Neural cell (in vitro differentiated cells): ENCODE data around the gene IHH. TPM values are rescaled to one million over a fixed set of nuclear protein-coding genes. Genes with fewer than 3 reads are reported as not detected.

Experiments used
- H2AFZ ChIP-seq: fragments of 200-600, 300-800 bp; sonication (generic), shearing (Covaris generic); 2 replicates; pipeline ENCODE4 v1.6.0; 2014; ENCODE audit warnings: low read depth, mild to moderate bottlenecking, antibody characterized with exemption, low read length, moderate library complexity
- H3F3A ChIP-seq: fragments of 200-600 bp; shearing (Covaris generic); 2 replicates; pipeline ENCODE4 v1.6.1; 2016; ENCODE audit warnings: mild to moderate bottlenecking, moderate library complexity, mixed read lengths, antibody characterized with exemption, low read length; ENCODE audit not compliant: insufficient read depth, poor library complexity, severe bottlenecking
- H3K27ac ChIP-seq: fragments of 200-600, 300-800 bp; sonication (generic), shearing (Covaris generic); 2 replicates; pipeline ENCODE4 v1.5.1; 2014; ENCODE audit warnings: mild to moderate bottlenecking, low read length, moderate library complexity
- H3K27me3 ChIP-seq: fragments of 300-800, 200-600 bp; sonication (generic), shearing (Covaris generic); 2 replicates; pipeline ENCODE4 v1.6.0; 2014; ENCODE audit warnings: mild to moderate bottlenecking, low read depth, low read length, moderate library complexity; ENCODE audit not compliant: insufficient read depth
- H3K36me3 ChIP-seq: fragments of 300-800, 200-600 bp; sonication (generic), shearing (Covaris generic); 2 replicates; pipeline ENCODE4 v1.5.1; 2014; ENCODE audit warnings: mild to moderate bottlenecking, antibody characterized with exemption, low read length, moderate library complexity; ENCODE audit not compliant: insufficient read depth
- H3K4me2 ChIP-seq: fragments of 300-800, 200-600 bp; sonication (generic), shearing (Covaris generic); 2 replicates; pipeline ENCODE4 v1.6.0; 2014; ENCODE audit warnings: mild to moderate bottlenecking, low read length
- H3K4me3 ChIP-seq: fragments of 300-800, 200-600 bp; sonication (generic), shearing (Covaris generic); 2 replicates; pipeline ENCODE4 v1.5.1; 2014; ENCODE audit warnings: mild to moderate bottlenecking, low read length, moderate library complexity
- H3K79me2 ChIP-seq: fragments of 200-600 bp; shearing (Covaris generic); replicated peaks from 2 replicates; pipeline ENCODE4 v1.6.0; 2014; ENCODE audit warnings: mild to moderate bottlenecking, low read length, moderate library complexity; ENCODE audit not compliant: insufficient read depth
- H3K9ac ChIP-seq: fragments of 300-800, 200-600 bp; sonication (generic), shearing (Covaris generic); 2 replicates; pipeline ENCODE4 v1.6.1; 2016; ENCODE audit warnings: mild to moderate bottlenecking, low read length, mixed read lengths
- H3K9me2 ChIP-seq: fragments of 200-600 bp; shearing (Covaris generic); 2 replicates; pipeline ENCODE4 v1.6.1; 2016; ENCODE audit warnings: mild to moderate bottlenecking, low read length, mixed read lengths; ENCODE audit not compliant: insufficient read depth
- H3K9me3 ChIP-seq: fragments of 200-600, 300-800 bp; sonication (generic), shearing (Covaris generic); 2 replicates; pipeline ENCODE4 v1.6.1; 2016; ENCODE audit warnings: mild to moderate bottlenecking, mixed run types, low read length, moderate library complexity, mixed read lengths
- H4K20me1 ChIP-seq: fragments of 200-600 bp; shearing (Covaris generic); 2 replicates; pipeline ENCODE4 v1.6.1; 2016; ENCODE audit warnings: mild to moderate bottlenecking, mixed run types; ENCODE audit not compliant: insufficient read depth
- EP300 ChIP-seq: fragments of 450-650 bp; conservative IDR thresholded peaks from 2 replicates; pipeline ENCODE4 v1.6.1; 2014; ENCODE audit warnings: antibody characterized with exemption, mild to moderate bottlenecking, moderate library complexity; ENCODE audit not compliant: poor library complexity, severe bottlenecking
- EZH2 ChIP-seq: fragments of 200-600, 300-800 bp; shearing (Covaris generic), sonication (generic); IDR thresholded peaks from 2 replicates; pipeline ENCODE4 v1.6.1; 2014; ENCODE audit warnings: antibody characterized with exemption, low read length, borderline replicate concordance, mild to moderate bottlenecking; ENCODE audit not compliant: insufficient read depth, poor library complexity, severe bottlenecking
- MXI1 ChIP-seq: fragments of 450-650 bp; conservative IDR thresholded peaks from 2 replicates; pipeline ENCODE4 v1.6.1; 2014; ENCODE audit warnings: antibody characterized with exemption, mild to moderate bottlenecking; ENCODE audit not compliant: poor library complexity, severe bottlenecking
- RAD21 ChIP-seq: fragments of 450-650 bp; conservative IDR thresholded peaks from 2 replicates; pipeline ENCODE4 v1.6.1; 2014; ENCODE audit warnings: antibody characterized with exemption, mild to moderate bottlenecking, moderate library complexity
- polyA plus RNA-seq: library from polyadenylated mRNA; depleted of rRNA; stranded (reverse); fragments of >200 nt; gene quantifications from 2 replicates; pipeline ENCODE4 v1.2.3, GENCODE V29; 2014
- TF ChIP-seq, protein P1 (sequence below): IDR thresholded peaks from 2 replicates; pipeline ENCODE4 v1.6.1; 2012; ENCODE audit warnings: borderline replicate concordance
- TF ChIP-seq, protein P2 (sequence below): fragments of 450-650 bp; IDR thresholded peaks from 2 replicates; pipeline ENCODE4 v1.5.1; 2014; ENCODE audit warnings: antibody characterized with exemption, mild to moderate bottlenecking, moderate library complexity; ENCODE audit not compliant: poor library complexity, severe bottlenecking

Gene IHH
- polyA plus RNA-seq, 1 donor from 2014 or later: not detected

DNA sequence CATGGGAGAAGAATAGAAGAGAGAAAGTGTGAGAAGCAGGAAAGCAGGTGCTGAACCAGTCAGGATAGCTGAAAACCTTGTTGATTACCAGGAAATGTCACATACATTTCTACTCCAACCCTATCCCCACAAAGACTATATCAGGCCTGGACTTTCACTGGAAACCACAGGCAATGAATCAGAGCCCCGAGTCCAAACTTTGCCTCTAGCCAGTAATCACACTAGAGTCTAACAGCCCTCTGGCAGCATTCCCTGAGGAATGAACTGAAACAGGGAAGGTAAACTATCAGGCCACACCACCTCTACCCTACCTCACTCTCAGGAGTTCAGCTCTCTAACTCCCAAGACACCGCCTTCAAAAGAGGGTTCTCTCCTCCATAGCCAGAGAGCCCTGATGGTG is 18.7 kb upstream of the IHH start:
- Histone ChIP-seq H3K27ac (no peak overlapping the region), H3K36me3 (no peaks in the 10 kb centered on the region), H3K9me2 (no peaks in the 10 kb centered on the region), H3K79me2 (no peaks in the 10 kb centered on the region), H3K27me3 (no peaks in the 10 kb centered on the region), H3F3A (no peaks in the 10 kb centered on the region), H3K9me3 (no peaks in the 10 kb centered on the region), H4K20me1 (no peaks in the 10 kb centered on the region), H3K4me3 (no peak overlapping the region), H3K9ac (no peak overlapping the region), H3K4me2 (no peak overlapping the region), H2AFZ (no peak overlapping the region)
- TF ChIP-seq, protein P1, sequence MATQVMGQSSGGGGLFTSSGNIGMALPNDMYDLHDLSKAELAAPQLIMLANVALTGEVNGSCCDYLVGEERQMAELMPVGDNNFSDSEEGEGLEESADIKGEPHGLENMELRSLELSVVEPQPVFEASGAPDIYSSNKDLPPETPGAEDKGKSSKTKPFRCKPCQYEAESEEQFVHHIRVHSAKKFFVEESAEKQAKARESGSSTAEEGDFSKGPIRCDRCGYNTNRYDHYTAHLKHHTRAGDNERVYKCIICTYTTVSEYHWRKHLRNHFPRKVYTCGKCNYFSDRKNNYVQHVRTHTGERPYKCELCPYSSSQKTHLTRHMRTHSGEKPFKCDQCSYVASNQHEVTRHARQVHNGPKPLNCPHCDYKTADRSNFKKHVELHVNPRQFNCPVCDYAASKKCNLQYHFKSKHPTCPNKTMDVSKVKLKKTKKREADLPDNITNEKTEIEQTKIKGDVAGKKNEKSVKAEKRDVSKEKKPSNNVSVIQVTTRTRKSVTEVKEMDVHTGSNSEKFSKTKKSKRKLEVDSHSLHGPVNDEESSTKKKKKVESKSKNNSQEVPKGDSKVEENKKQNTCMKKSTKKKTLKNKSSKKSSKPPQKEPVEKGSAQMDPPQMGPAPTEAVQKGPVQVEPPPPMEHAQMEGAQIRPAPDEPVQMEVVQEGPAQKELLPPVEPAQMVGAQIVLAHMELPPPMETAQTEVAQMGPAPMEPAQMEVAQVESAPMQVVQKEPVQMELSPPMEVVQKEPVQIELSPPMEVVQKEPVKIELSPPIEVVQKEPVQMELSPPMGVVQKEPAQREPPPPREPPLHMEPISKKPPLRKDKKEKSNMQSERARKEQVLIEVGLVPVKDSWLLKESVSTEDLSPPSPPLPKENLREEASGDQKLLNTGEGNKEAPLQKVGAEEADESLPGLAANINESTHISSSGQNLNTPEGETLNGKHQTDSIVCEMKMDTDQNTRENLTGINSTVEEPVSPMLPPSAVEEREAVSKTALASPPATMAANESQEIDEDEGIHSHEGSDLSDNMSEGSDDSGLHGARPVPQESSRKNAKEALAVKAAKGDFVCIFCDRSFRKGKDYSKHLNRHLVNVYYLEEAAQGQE: no peak
- TF ChIP-seq, protein P2, sequence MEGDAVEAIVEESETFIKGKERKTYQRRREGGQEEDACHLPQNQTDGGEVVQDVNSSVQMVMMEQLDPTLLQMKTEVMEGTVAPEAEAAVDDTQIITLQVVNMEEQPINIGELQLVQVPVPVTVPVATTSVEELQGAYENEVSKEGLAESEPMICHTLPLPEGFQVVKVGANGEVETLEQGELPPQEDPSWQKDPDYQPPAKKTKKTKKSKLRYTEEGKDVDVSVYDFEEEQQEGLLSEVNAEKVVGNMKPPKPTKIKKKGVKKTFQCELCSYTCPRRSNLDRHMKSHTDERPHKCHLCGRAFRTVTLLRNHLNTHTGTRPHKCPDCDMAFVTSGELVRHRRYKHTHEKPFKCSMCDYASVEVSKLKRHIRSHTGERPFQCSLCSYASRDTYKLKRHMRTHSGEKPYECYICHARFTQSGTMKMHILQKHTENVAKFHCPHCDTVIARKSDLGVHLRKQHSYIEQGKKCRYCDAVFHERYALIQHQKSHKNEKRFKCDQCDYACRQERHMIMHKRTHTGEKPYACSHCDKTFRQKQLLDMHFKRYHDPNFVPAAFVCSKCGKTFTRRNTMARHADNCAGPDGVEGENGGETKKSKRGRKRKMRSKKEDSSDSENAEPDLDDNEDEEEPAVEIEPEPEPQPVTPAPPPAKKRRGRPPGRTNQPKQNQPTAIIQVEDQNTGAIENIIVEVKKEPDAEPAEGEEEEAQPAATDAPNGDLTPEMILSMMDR: no peak

DNA sequence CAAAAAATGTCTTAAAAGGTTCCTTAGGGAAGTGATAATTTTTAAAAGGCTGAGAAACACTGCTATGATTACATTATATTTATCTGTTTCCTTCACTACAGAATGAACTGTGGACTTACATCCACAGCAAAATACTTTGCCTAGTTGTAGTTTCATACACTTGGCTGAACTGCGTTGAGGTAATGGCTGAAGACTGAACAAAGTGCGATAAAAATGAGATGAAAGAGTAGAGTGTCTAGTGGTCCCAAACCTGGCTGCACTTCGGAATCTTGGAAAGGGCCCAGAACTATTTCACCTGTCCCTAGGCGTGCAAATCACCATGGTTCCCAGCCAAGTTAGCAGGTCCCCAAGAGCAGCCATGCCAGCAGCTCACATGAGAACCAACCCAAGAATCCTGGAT is 18.2 kb upstream of the IHH start:
- H3K9me3 ChIP-seq: no peaks in the 10 kb centered on the region
- H2AFZ ChIP-seq: no peak overlapping the region
- no peaks in the 10 kb centered on the region for H3K27me3 ChIP-seq
- TF ChIP-seq, protein P2: no peak
- TF ChIP-seq EZH2: no peak
- TF ChIP-seq MXI1: no peak
- TF ChIP-seq EP300: no peak
- TF ChIP-seq RAD21: no peak
- H3F3A ChIP-seq: no peaks in the 10 kb centered on the region
- H3K4me2 ChIP-seq: no peak overlapping the region
- H3K36me3 ChIP-seq: no peaks in the 10 kb centered on the region
- H4K20me1 ChIP-seq: no peaks in the 10 kb centered on the region
- H3K27ac ChIP-seq: no peak overlapping the region
- H3K79me2 ChIP-seq: no peaks in the 10 kb centered on the region
- H3K4me3 ChIP-seq: no peak overlapping the region
- H3K9ac ChIP-seq: no peak overlapping the region
- H3K9me2 ChIP-seq: no peaks in the 10 kb centered on the region
